DOHH2 (cell line): ENCODE measurements around the gene GALNT2.
A peak's percentile ranks its signal among the peaks of the same experiment; 100 is the strongest.

Source experiments
- H3F3A ChIP-seq: fragments of 200-600 bp; sonication (generic), shearing (Covaris generic); 2 replicates; pipeline ENCODE4 v1.6.0; 2016; ENCODE audit warnings: antibody characterized with exemption, mild to moderate bottlenecking; ENCODE audit not compliant: control insufficient read depth, insufficient read depth
- H3K27ac ChIP-seq: fragments of 200-600 bp; sonication (generic); 2 replicates; pipeline ENCODE4 v1.5.1; 2014; ENCODE audit warnings: low read depth, mild to moderate bottlenecking, low read length, moderate library complexity
- H3K27me3 ChIP-seq: fragments of 200-600 bp; sonication (generic); 2 replicates; pipeline ENCODE4 v1.6.1; 2014; ENCODE audit warnings: mild to moderate bottlenecking, low read length, mixed read lengths; ENCODE audit not compliant: control insufficient read depth
- H3K36me3 ChIP-seq: fragments of 200-600 bp; sonication (generic); 2 replicates; pipeline ENCODE4 v1.6.1; 2014; ENCODE audit warnings: mild to moderate bottlenecking, low read length, moderate library complexity, mixed read lengths; ENCODE audit not compliant: control insufficient read depth
- H3K4me1 ChIP-seq: fragments of 200-600 bp; sonication (generic); 2 replicates; pipeline ENCODE4 v1.6.1; 2014; ENCODE audit warnings: mild to moderate bottlenecking, low read length, mixed read lengths; ENCODE audit not compliant: control insufficient read depth
- H3K4me2 ChIP-seq: fragments of 200-600 bp; sonication (generic); 2 replicates; pipeline ENCODE4 v1.6.0; 2014; ENCODE audit warnings: mild to moderate bottlenecking, low read length, moderate library complexity
- H3K4me3 ChIP-seq: fragments of 200-600 bp; sonication (generic); 2 replicates; pipeline ENCODE4 v1.5.1; 2014; ENCODE audit warnings: mild to moderate bottlenecking, low read length, mixed read lengths
- H3K79me2 ChIP-seq: fragments of 200-600 bp; sonication (generic); 2 replicates; pipeline ENCODE4 v1.6.1; 2014; ENCODE audit warnings: mild to moderate bottlenecking, low read length, mixed read lengths; ENCODE audit not compliant: control insufficient read depth
- H3K9me2 ChIP-seq: fragments of 200-600 bp; sonication (generic); replicated peaks from 2 replicates; pipeline ENCODE4 v1.6.1; 2014; ENCODE audit warnings: mild to moderate bottlenecking, low read length, mixed read lengths; ENCODE audit not compliant: control insufficient read depth
- H3K9me3 ChIP-seq: fragments of 200-600 bp; sonication (generic); 2 replicates; pipeline ENCODE4 v1.6.1; 2014; ENCODE audit warnings: antibody characterized with exemption, low read length, mixed read lengths; ENCODE audit not compliant: control insufficient read depth, insufficient read depth
- H4K20me1 ChIP-seq: fragments of 200-600 bp; sonication (generic); 2 replicates; pipeline ENCODE4 v1.6.0; 2014; ENCODE audit warnings: low read depth, mild to moderate bottlenecking, antibody characterized with exemption, low read length, moderate library complexity; ENCODE audit not compliant: control insufficient read depth, insufficient read depth
- EZH2phosphoT487 ChIP-seq: fragments of 200-600 bp; sonication (generic); IDR thresholded peaks from 2 replicates; pipeline ENCODE4 v1.6.1; 2017; ENCODE audit warnings: borderline replicate concordance, mild to moderate bottlenecking, antibody characterized with exemption, low read length, moderate library complexity, mixed read lengths
- TF ChIP-seq, protein P1 (sequence below): fragments of 200-600 bp; sonication (generic); IDR thresholded peaks from one replicate; pipeline ENCODE4 v1.5.1; 2014; ENCODE audit warnings: antibody characterized with exemption, mild to moderate bottlenecking, low read depth, low read length; ENCODE audit not compliant: poor library complexity, severe bottlenecking

Gene GALNT2

DNA sequence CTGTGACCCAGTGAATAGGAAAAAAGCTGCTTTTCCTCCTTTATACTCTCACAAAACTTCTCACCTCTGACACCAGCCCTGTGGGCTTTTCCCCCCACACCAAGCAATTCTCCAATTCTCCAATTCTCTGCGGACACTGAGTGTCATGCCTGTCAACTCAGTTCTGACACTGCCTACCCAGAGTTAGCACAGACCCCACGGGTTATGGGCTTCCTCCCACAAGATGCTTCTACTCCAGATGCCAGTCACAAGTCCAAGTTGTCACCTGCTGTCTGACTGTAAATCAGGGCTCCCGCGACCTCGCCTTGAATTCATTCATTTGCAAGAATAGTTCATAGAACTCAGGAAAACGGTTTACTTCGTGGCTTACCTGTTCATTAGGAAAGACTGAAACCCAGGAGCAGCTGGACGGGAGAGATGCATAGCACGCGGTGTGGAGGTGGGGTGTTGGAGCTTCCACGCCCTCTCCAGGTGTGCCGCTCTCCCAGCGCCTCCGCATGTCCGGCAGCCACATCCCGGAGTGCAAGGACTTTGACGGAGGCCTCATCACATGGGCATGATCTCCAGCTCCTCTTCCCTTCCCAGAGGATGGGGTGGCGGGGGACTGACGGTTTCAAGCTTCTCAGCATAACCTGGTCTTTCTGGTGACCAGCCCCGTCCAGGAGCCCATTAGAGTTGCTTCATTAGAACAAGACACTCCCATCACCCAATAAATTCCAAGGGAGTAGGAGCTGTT is 204.4 kb downstream of the GALNT2 start:
- H3K27me3 ChIP-seq: no peaks in the 10 kb centered on the region

DNA sequence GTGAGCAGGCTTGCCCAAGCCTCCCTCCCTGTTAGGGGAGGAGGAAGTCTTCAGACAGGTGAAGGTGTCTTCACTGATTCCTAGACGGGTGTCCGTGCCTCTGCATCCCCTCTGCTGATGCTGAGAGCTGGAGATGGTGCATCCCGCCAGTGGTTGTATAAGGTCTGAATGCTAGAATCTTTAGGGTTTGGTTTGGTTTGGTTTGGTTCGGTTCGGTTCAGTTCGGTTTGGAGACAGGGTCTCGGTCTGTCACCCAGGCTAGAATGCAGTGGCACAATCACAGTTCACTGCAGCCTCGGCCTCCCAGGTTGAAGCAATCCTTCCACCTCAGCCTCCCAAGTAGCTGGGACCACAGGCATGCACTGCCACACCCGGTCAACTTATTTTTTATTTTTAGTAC is 205.5 kb downstream of the GALNT2 start:
- H3K36me3 ChIP-seq: peaks cover 24% of the 10 kb centered on the region
- H3K4me1 ChIP-seq: peaks cover 82% of the 10 kb centered on the region
- no peaks in the 10 kb centered on the region for H3K79me2 ChIP-seq
- no peaks in the 10 kb centered on the region for H3K27me3 ChIP-seq
- H3K4me3 ChIP-seq: no peak overlapping the region
- H3K27ac ChIP-seq: peak overlapping the region; percentile 29
- H3K9me2 ChIP-seq: no peaks in the 10 kb centered on the region
- TF ChIP-seq EZH2phosphoT487: no peak
- TF ChIP-seq, protein P1, sequence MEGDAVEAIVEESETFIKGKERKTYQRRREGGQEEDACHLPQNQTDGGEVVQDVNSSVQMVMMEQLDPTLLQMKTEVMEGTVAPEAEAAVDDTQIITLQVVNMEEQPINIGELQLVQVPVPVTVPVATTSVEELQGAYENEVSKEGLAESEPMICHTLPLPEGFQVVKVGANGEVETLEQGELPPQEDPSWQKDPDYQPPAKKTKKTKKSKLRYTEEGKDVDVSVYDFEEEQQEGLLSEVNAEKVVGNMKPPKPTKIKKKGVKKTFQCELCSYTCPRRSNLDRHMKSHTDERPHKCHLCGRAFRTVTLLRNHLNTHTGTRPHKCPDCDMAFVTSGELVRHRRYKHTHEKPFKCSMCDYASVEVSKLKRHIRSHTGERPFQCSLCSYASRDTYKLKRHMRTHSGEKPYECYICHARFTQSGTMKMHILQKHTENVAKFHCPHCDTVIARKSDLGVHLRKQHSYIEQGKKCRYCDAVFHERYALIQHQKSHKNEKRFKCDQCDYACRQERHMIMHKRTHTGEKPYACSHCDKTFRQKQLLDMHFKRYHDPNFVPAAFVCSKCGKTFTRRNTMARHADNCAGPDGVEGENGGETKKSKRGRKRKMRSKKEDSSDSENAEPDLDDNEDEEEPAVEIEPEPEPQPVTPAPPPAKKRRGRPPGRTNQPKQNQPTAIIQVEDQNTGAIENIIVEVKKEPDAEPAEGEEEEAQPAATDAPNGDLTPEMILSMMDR: no peak
- H4K20me1 ChIP-seq: no peaks in the 10 kb centered on the region
- H3F3A ChIP-seq: peaks cover 35% of the 10 kb centered on the region
- H3K9me3 ChIP-seq: no peaks in the 10 kb centered on the region
- no peak overlapping the region for H3K4me2 ChIP-seq

More for the DNA sequence above, 204.4 kb downstream of the GALNT2 start:
- no peak for TF ChIP-seq EZH2phosphoT487
- TF ChIP-seq, protein P1: no peak
- Histone ChIP-seq H3K9me2 (no peaks in the 10 kb centered on the region), H3K79me2 (no peaks in the 10 kb centered on the region), H3K9me3 (no peaks in the 10 kb centered on the region), H4K20me1 (no peaks in the 10 kb centered on the region), H3K36me3 (peaks cover 20% of the 10 kb centered on the region), H3F3A (peaks cover 30% of the 10 kb centered on the region), H3K4me1 (peaks cover 71% of the 10 kb centered on the region), H3K27ac (peak overlapping the region; percentile 78), H3K4me2 (peak overlapping the region; percentile 55), H3K4me3 (no peak overlapping the region; the same call in 1 of the 2 replicates)

DNA sequence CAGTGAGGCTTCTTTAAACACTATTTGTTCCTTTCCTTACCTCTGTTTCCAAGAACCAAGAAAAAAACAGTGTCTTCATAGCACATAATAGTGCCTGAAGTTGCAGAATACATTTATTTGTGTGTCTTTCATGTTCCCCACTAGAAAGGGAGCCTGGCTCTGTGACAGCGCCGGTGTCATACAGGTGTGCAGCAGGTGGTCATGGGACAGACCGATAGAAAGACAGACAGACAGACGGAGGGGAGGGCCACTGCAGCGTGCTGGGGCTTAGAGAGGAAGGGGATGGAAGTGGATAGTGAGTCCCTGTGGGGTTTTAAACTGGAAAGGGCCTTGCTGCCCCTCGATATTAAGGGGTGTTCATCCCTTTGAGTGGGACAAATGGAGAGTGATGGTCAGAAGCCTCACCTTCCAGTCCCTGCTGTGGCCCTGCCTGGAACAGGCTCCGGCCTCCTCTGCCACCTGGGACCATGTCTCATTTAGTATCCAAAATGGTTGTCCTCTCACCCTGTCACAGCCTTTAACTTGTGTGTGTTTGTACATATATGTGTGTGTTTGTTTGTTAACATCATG is 206.2 kb downstream of the GALNT2 start:
- H3K79me2 ChIP-seq: no peaks in the 10 kb centered on the region
- H3F3A ChIP-seq: peaks cover 35% of the 10 kb centered on the region
- peak overlapping the region; percentile 29 for H3K27ac ChIP-seq

More for the DNA sequence above, 206.2 kb downstream of the GALNT2 start:
- H3K9me2 ChIP-seq: no peaks in the 10 kb centered on the region
- H3K9me3 ChIP-seq: no peaks in the 10 kb centered on the region
- H3K4me2 ChIP-seq: peak overlapping the region; percentile 28; the same call in 1 of the 2 replicates
- no peaks in the 10 kb centered on the region for H3K27me3 ChIP-seq
- H3K36me3 ChIP-seq: peaks cover 26% of the 10 kb centered on the region
- no peak overlapping the region for H3K4me3 ChIP-seq
- no peaks in the 10 kb centered on the region for H4K20me1 ChIP-seq
- H3K4me1 ChIP-seq: peaks cover 87% of the 10 kb centered on the region
- TF ChIP-seq, protein P1: no peak
- no peak for TF ChIP-seq EZH2phosphoT487
